Measurements from ENCODE around the gene SHOC2. TPM values are rescaled to one million over a fixed set of nuclear protein-coding genes. Genes with fewer than 3 reads are reported as not detected.

Gene SHOC2
- total and polyA plus RNA-seq, 2 of the 13 experiments (the other 11 are each of a cell fraction or from before 2014, with no cell fraction given), result 8.6 to 25.5 TPM

GRCh38 chr10:110932505-110933180, 13.2 kb downstream of the SHOC2 start:
- ChIA-PET POLR2A (interaction anchor here (1.7 kb wide), 1 partner anchor 14 kb away, joined by 7 read pairs; the partner anchor contains the start of genes BBIP1 and SHOC2), CTCF (ENCODE audit: low intra/inter-chr PET ratio, low total read pairs) (no interaction called here)
- Histone ChIP-seq H4K20me1 (ENCODE audit: insufficient read depth, low read length) (peaks cover 16% of the 10 kb centered on the region; the same call in 1 of the 2 replicates), H3K4me3 (replicated peaks in 1 of 3; ENCODE audit: insufficient read depth in 1 of 3, low read depth in 2 of 3, low read length in 3 of 3) (no peak overlapping the region), H3K36me3 (replicated peaks in 1 of 2; ENCODE audit: control insufficient read depth in 1 of 2, insufficient read depth in 2 of 2, low read length in 2 of 2) (no peaks in the 10 kb centered on the region; a peak in 2 of 5 replicates), H3K27ac (ENCODE audit: extremely low read length, insufficient read depth, low read length) (no peak overlapping the region), H3K4me1 (ENCODE audit: insufficient read depth, low read length) (no peaks in the 10 kb centered on the region), H3K79me2 (ENCODE audit: insufficient read depth, low read length) (peaks cover 90% of the 10 kb centered on the region), H2AFZ (ENCODE audit: low read length) (no peak overlapping the region), H3K4me2 (ENCODE audit: low read depth, low read length) (no peak overlapping the region), H3K27me3 (ENCODE audit: control insufficient read depth in 1 of 2, insufficient read depth in 2 of 2, low read length in 2 of 2) (no peaks in the 10 kb centered on the region), H3K9me3 (ENCODE audit: low read length) (no peaks in the 10 kb centered on the region), H3K9ac (ENCODE audit: insufficient read depth, low read depth, low read length) (0 out of 2 replicates have a peak overlapping the region, but pooled peaks have one; percentile 7)
- WGBS (ENCODE audit: low lambda C conversion rate), result 62% methylated on average over 1 of the region's 1 CpG
- BruUV-seq (replicated peaks), result no TSS peak
- DNase-seq (ENCODE audit: low spot score), result no peak
- TF ChIP-seq, protein P1, sequence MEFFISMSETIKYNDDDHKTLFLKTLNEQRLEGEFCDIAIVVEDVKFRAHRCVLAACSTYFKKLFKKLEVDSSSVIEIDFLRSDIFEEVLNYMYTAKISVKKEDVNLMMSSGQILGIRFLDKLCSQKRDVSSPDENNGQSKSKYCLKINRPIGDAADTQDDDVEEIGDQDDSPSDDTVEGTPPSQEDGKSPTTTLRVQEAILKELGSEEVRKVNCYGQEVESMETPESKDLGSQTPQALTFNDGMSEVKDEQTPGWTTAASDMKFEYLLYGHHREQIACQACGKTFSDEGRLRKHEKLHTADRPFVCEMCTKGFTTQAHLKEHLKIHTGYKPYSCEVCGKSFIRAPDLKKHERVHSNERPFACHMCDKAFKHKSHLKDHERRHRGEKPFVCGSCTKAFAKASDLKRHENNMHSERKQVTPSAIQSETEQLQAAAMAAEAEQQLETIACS (CRISPR knock-in tag; IDR thresholded peaks at IDR 0.05), result no peak
- TF ChIP-seq TEAD2 (CRISPR knock-in tag; IDR thresholded peaks at IDR 0.05) (no peak), ZFX (CRISPR knock-in tag; IDR thresholded peaks at IDR 0.05; ENCODE audit: low read depth) (no peak), ETV6 (CRISPR knock-in tag; conservative IDR thresholded peaks at IDR 0.05) (no peak), SAFB2 (CRISPR knock-in tag; IDR thresholded peaks at IDR 0.05; ENCODE audit: borderline replicate concordance, low read depth) (no peak), ZNF136 (CRISPR knock-in tag; IDR thresholded peaks at IDR 0.05; ENCODE audit: low read depth) (no peak)
- TF ChIP-seq, protein P2, sequence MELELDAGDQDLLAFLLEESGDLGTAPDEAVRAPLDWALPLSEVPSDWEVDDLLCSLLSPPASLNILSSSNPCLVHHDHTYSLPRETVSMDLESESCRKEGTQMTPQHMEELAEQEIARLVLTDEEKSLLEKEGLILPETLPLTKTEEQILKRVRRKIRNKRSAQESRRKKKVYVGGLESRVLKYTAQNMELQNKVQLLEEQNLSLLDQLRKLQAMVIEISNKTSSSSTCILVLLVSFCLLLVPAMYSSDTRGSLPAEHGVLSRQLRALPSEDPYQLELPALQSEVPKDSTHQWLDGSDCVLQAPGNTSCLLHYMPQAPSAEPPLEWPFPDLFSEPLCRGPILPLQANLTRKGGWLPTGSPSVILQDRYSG (CRISPR knock-in tag; IDR thresholded peaks at IDR 0.05), result no peak
- in situ Hi-C loops (cut with HindIII; ENCODE audit: extremely low pct_ligation_motif_present, low pct_unique_long_range_greater_than_20kb) (no loop called here), intact Hi-C loops (cut with micrococcal nuclease; ENCODE audit: unreplicated experiment) (no loop called here)
- ATAC-seq, result no peak
- no peak for FAIRE-seq
